GM20000 (cell line): ENCODE results near the gene DBNDD1.
"Not testable (repeated sequence)": the region's sequence is repeated elsewhere in the genome, so short reads cannot be mapped to it uniquely, and the experiment has no call there.

Experiments used
- DNase-seq: peaks from one replicate; pipeline ENCODE4 v3.0.0; 2012; ENCODE audit warnings: low spot score
- CTCF ChIP-seq: IDR thresholded peaks from 2 replicates; pipeline ENCODE4 v1.5.1; 2012; ENCODE audit warnings: mild to moderate bottlenecking, control low read depth; ENCODE audit errors: extremely low read depth, missing control alignments

Gene DBNDD1

GRCh38 chr16:90018652-90019542, at the start of gene DBNDD1:
Gene DBNDD1, minus strand, starts transcription at chr16:90019456. Its CDS starts 115 bp downstream, at chr16:90019341.
- DNase-seq: no peak
- no peak for TF ChIP-seq CTCF

GRCh38 chr16:90061437-90061836, 42.2 kb upstream of the DBNDD1 start:
- TF ChIP-seq CTCF: no peak
- no peak for DNase-seq

GRCh38 chr16:90057738-90058173, 38.5 kb upstream of the DBNDD1 start:
- DNase-seq: peak; percentile 40
- TF ChIP-seq CTCF: no peak

- not testable (repeated sequence) for DNase-seq
Measured at GRCh38 chr16:90056521-90056920, 37.3 kb upstream of the DBNDD1 start.

GRCh38 chr16:90055371-90055770, 36.1 kb upstream of the DBNDD1 start:
- no peak for TF ChIP-seq CTCF
- no peak for DNase-seq

GRCh38 chr16:90054554-90054953, 35.3 kb upstream of the DBNDD1 start:
- TF ChIP-seq CTCF: no peak
- DNase-seq: no peak

- no peak for TF ChIP-seq CTCF
Measured at GRCh38 chr16:90053902-90054500, 34.7 kb upstream of the DBNDD1 start.

GRCh38 chr16:90050969-90051368, 31.7 kb upstream of the DBNDD1 start:
- DNase-seq: no peak
- no peak for TF ChIP-seq CTCF

More at GRCh38 chr16:90053902-90054500, 34.7 kb upstream of the DBNDD1 start:
- no peak for DNase-seq
